Kidney epithelial cell (primary cell): ENCODE measurements around the gene AHR. TPM values are rescaled to one million over a fixed set of nuclear protein-coding genes. Genes with fewer than 3 reads are reported as not detected.

Experiments used
- DNase-seq: peaks from one replicate; pipeline ENCODE4 v3.0.0-alpha.2; 2010; ENCODE audit warnings: low read depth
- H3K27me3 ChIP-seq: 2 replicates; pipeline ENCODE4 v1.6.0; 2011; ENCODE audit warnings: low read length; ENCODE audit not compliant: control insufficient read depth, insufficient read depth
- H3K36me3 ChIP-seq: 2 replicates; pipeline ENCODE4 v1.5.1; 2011; ENCODE audit warnings: low read length; ENCODE audit not compliant: control insufficient read depth, insufficient read depth
- H3K4me3 ChIP-seq: 2 replicates; pipeline ENCODE4 v1.5.1; 2011; ENCODE audit warnings: low read depth, mild to moderate bottlenecking, control low read depth, low read length
- total RNA-seq: library from RNA; depleted of rRNA; stranded (reverse); fragments of >200 nt; gene quantifications from 2 replicates; pipeline ENCODE4 v1.2.3, GENCODE V29; 2015
- TF ChIP-seq, protein P1 (sequence below): IDR thresholded peaks from 2 replicates; pipeline ENCODE4 v1.5.1; 2011; ENCODE audit warnings: mild to moderate bottlenecking, moderate library complexity, low read length, control low read depth, inconsistent platforms; ENCODE audit not compliant: insufficient read depth, poor library complexity, severe bottlenecking

Gene AHR
- total RNA-seq, 1 donor from 2014 or later: 29.0 TPM

DNA sequence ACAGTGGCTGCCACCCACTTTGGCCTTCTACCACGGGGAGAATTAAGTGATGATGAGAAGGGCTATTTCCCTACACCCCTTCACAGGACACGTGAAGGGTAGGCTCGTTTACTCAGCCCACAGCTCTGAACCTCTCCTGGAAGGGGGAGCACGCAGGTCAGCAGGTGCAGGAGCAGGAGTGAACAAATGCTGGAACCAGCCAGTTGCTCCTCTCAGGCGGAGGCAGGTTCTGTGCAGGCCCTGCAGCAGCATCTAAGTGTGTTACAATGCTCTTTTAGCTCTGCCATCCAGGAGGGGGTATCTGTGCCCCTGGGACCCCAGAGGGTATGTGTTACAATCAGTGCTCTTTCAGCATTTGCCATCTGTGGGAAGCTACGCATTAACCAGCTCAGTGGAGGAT, 61.2 kb downstream of the AHR start:
- Histone ChIP-seq H3K36me3 (no peaks in the 10 kb centered on the region), H3K27me3 (no peaks in the 10 kb centered on the region), H3K4me3 (no peak overlapping the region)
- TF ChIP-seq, protein P1, sequence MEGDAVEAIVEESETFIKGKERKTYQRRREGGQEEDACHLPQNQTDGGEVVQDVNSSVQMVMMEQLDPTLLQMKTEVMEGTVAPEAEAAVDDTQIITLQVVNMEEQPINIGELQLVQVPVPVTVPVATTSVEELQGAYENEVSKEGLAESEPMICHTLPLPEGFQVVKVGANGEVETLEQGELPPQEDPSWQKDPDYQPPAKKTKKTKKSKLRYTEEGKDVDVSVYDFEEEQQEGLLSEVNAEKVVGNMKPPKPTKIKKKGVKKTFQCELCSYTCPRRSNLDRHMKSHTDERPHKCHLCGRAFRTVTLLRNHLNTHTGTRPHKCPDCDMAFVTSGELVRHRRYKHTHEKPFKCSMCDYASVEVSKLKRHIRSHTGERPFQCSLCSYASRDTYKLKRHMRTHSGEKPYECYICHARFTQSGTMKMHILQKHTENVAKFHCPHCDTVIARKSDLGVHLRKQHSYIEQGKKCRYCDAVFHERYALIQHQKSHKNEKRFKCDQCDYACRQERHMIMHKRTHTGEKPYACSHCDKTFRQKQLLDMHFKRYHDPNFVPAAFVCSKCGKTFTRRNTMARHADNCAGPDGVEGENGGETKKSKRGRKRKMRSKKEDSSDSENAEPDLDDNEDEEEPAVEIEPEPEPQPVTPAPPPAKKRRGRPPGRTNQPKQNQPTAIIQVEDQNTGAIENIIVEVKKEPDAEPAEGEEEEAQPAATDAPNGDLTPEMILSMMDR: no peak
- DNase-seq: no peak

DNA sequence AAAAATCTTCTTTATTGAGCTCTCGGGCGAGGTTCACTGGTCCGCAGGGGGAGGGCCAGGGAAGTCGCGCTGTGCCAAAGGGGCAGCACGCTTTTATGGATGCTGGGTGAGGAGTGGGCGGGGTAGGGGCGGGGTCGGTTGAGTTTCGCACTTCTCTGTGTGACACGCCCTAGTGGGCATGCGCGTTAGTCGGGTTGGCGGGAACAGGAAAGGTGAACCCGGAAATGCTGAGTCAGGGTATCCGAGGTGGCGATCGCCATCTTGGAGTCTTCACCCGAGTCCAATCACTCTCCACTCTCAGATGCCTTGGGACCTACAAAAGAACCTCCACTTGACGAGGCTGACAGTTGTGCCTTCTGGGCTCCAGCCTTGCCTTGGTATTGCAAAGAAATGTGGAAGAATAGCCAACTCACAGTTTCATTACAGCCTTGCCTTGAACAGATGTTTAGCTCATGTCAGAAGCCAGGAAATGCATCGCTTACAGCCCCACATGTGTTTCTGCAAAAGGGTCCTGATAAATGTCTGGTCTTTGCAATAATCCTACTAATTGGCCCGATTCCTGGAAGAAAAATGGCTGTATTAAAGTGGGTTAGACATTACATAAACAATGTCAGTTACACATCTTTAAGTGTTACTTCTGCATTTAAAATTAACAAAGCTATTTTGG, 64.1 kb downstream of the AHR start:
- Histone ChIP-seq H3K36me3 (no peaks in the 10 kb centered on the region), H3K4me3 (no peak overlapping the region), H3K27me3 (no peaks in the 10 kb centered on the region)
- TF ChIP-seq, protein P1: no peak
- no peak for DNase-seq

DNA sequence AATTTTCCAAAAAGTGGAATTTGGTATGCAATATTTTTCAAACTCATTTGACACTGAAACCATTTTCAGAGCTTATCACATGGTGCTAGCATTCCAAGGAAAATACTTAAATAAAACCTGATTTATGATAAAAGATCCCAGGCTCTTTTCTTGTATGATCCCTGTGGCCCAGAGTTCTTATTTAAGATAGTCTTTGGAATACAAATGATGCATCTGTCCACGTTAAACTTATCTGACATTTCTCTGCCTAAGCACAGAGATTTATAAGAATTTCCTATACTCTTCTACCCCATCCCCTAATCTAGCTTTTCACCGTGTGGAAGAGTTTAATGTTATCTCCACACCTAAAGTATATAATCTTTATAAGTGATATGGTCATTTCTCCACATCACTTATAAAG, 66.2 kb downstream of the AHR start:
- TF ChIP-seq, protein P1: no peak
- Histone ChIP-seq H3K36me3 (no peaks in the 10 kb centered on the region), H3K4me3 (no peak overlapping the region), H3K27me3 (no peaks in the 10 kb centered on the region)
- no peak for DNase-seq

DNA sequence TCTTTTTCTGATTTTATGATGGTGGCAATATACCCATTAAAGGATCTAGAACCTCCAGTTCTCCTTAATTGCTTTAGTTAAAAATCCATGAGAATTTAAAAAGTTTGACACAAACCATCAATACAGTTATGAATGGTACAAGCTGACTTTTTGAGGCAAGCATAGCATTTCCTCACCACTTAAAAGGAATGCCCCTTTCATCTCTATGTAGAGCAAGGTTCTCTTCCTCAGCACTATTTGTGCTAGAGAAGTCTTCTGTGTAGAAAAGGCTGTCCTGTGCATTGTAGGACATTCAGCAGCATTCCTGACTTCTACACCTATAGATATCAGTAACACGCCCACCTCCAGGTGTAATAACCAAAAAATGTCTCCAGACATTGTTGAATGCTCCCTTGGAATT, 67.3 kb downstream of the AHR start:
- TF ChIP-seq, protein P1: no peak

DNA sequence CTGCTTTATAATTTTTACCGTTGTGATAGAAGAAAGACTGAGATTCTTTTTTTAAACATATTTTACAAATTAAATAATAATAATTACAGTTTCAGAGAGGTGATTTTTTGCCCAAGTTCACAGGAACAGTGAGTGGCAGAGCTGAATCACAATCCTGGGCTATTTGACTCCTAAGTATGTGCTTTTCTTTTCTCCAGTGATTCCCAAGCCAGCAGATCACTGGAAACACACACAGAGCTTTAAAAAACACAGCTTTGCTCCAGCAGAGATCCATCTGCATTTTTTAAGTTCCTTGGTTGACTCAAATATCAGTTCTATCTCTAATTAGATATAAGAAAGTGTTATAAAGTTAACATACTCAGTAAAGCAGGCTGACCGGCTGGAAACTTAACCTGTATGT, 69.0 kb downstream of the AHR start:
- Histone ChIP-seq H3K27me3 (no peaks in the 10 kb centered on the region), H3K4me3 (no peak overlapping the region), H3K36me3 (no peaks in the 10 kb centered on the region)
- no peak for DNase-seq
- TF ChIP-seq, protein P1: no peak

More for the DNA sequence above, 67.3 kb downstream of the AHR start:
- Histone ChIP-seq H3K4me3 (no peak overlapping the region), H3K36me3 (no peaks in the 10 kb centered on the region), H3K27me3 (no peaks in the 10 kb centered on the region)
- DNase-seq: no peak
